IPS-20b (cell line): ENCODE data around the gene TRAM2.

Source experiments
- H3K27ac ChIP-seq: one replicate; pipeline ENCODE4 v1.5.1; 2013; ENCODE audit warnings: low read length
- H3K27me3 ChIP-seq: 2 replicates; pipeline ENCODE4 v1.6.1; 2013; ENCODE audit warnings: mild to moderate bottlenecking, low read length, inconsistent platforms; ENCODE audit not compliant: insufficient read depth
- H3K36me3 ChIP-seq: 2 replicates; pipeline ENCODE4 v1.6.1; 2013; ENCODE audit warnings: low read depth, mild to moderate bottlenecking, inconsistent platforms, low read length, moderate library complexity; ENCODE audit not compliant: insufficient read depth
- H3K4me1 ChIP-seq: 2 replicates; pipeline ENCODE4 v1.6.1; 2013; ENCODE audit warnings: mild to moderate bottlenecking, control low read depth, inconsistent platforms, low read length, moderate library complexity; ENCODE audit not compliant: insufficient read depth
- H3K4me3 ChIP-seq: 2 replicates; pipeline ENCODE4 v1.5.1; 2013; ENCODE audit warnings: mild to moderate bottlenecking, low read length, inconsistent platforms
- H3K9ac ChIP-seq: 2 replicates; pipeline ENCODE4 v1.6.1; 2013; ENCODE audit warnings: low read depth, mild to moderate bottlenecking, inconsistent platforms, low read length, moderate library complexity
- H3K9me3 ChIP-seq: 2 replicates; pipeline ENCODE4 v1.6.1; 2013; ENCODE audit warnings: mild to moderate bottlenecking, low read depth, low read length, inconsistent platforms; ENCODE audit not compliant: insufficient read depth

TRAM2 gene

GRCh38 chr6:52560462-52560861 lies 16.4 kb downstream of the TRAM2 start:
- Histone ChIP-seq H3K27me3 (no peaks in the 10 kb centered on the region), H3K36me3 (no peaks in the 10 kb centered on the region), H3K27ac (no peak overlapping the region), H3K9me3 (no peaks in the 10 kb centered on the region), H3K9ac (no peak overlapping the region), H3K4me3 (no peak overlapping the region), H3K4me1 (peaks cover 9% of the 10 kb centered on the region; the same call in 1 of the 2 replicates)

GRCh38 chr6:52558266-52559000 lies 18.4 kb downstream of the TRAM2 start:
- Histone ChIP-seq H3K9ac (no peak overlapping the region), H3K36me3 (no peaks in the 10 kb centered on the region), H3K4me3 (no peak overlapping the region), H3K4me1 (peaks cover 9% of the 10 kb centered on the region; the same call in 1 of the 2 replicates), H3K9me3 (no peaks in the 10 kb centered on the region), H3K27me3 (no peaks in the 10 kb centered on the region), H3K27ac (no peak overlapping the region)

- Histone ChIP-seq H3K36me3 (no peaks in the 10 kb centered on the region), H3K4me1 (peaks cover 13% of the 10 kb centered on the region; the same call in 1 of the 2 replicates), H3K9ac (0 out of 2 replicates have a peak overlapping the region, but pooled peaks have one; percentile 36), H3K27me3 (no peaks in the 10 kb centered on the region), H3K4me3 (no peak overlapping the region), H3K27ac (peak overlapping the region; percentile 30), H3K9me3 (no peaks in the 10 kb centered on the region)
Measured at GRCh38 chr6:52557389-52558265, 19.2 kb downstream of the TRAM2 start.

GRCh38 chr6:52555518-52556233 lies 21.2 kb downstream of the TRAM2 start:
- Histone ChIP-seq H3K4me1 (peaks cover 31% of the 10 kb centered on the region; the same call in 1 of the 2 replicates), H3K36me3 (no peaks in the 10 kb centered on the region), H3K27me3 (no peaks in the 10 kb centered on the region), H3K9me3 (no peaks in the 10 kb centered on the region), H3K27ac (no peak overlapping the region), H3K4me3 (no peak overlapping the region), H3K9ac (no peak overlapping the region)

- H3K9ac ChIP-seq: no peak overlapping the region
- H3K9me3 ChIP-seq: no peaks in the 10 kb centered on the region
- H3K4me3 ChIP-seq: no peak overlapping the region
- H3K27ac ChIP-seq: no peak overlapping the region
- no peaks in the 10 kb centered on the region for H3K27me3 ChIP-seq
- H3K36me3 ChIP-seq: no peaks in the 10 kb centered on the region
- H3K4me1 ChIP-seq: peaks cover 31% of the 10 kb centered on the region; the same call in 1 of the 2 replicates
Measured at GRCh38 chr6:52554684-52555280, 22.1 kb downstream of the TRAM2 start.

GRCh38 chr6:52553719-52554118 lies 23.1 kb downstream of the TRAM2 start:
- H3K9ac ChIP-seq: no peak overlapping the region
- peaks cover 31% of the 10 kb centered on the region; the same call in 1 of the 2 replicates for H3K4me1 ChIP-seq
- no peaks in the 10 kb centered on the region for H3K9me3 ChIP-seq
- no peaks in the 10 kb centered on the region for H3K36me3 ChIP-seq
- no peak overlapping the region for H3K4me3 ChIP-seq
- H3K27me3 ChIP-seq: no peaks in the 10 kb centered on the region
- H3K27ac ChIP-seq: no peak overlapping the region

- Histone ChIP-seq H3K9ac (no peak overlapping the region), H3K4me3 (no peak overlapping the region), H3K4me1 (peaks cover 31% of the 10 kb centered on the region; the same call in 1 of the 2 replicates), H3K36me3 (no peaks in the 10 kb centered on the region), H3K9me3 (no peaks in the 10 kb centered on the region), H3K27ac (no peak overlapping the region), H3K27me3 (no peaks in the 10 kb centered on the region)
Measured at GRCh38 chr6:52553158-52553557, 23.7 kb downstream of the TRAM2 start.

- H3K4me3 ChIP-seq: peak overlapping the region; percentile 50
- peaks cover 23% of the 10 kb centered on the region; the same call in 1 of the 2 replicates for H3K4me1 ChIP-seq
- no peaks in the 10 kb centered on the region for H3K27me3 ChIP-seq
- H3K27ac ChIP-seq: no peak overlapping the region
- peak overlapping the region; percentile 43; the same call in 1 of the 2 replicates for H3K9ac ChIP-seq
- H3K36me3 ChIP-seq: no peaks in the 10 kb centered on the region
- no peaks in the 10 kb centered on the region for H3K9me3 ChIP-seq
Measured at GRCh38 chr6:52552278-52552643, 24.6 kb downstream of the TRAM2 start.

GRCh38 chr6:52551483-52552277 lies 25.2 kb downstream of the TRAM2 start:
- Histone ChIP-seq H3K27ac (no peak overlapping the region), H3K36me3 (no peaks in the 10 kb centered on the region), H3K4me3 (peak overlapping the region; percentile 50), H3K4me1 (peaks cover 21% of the 10 kb centered on the region; the same call in 1 of the 2 replicates), H3K9me3 (no peaks in the 10 kb centered on the region), H3K9ac (peak overlapping the region; percentile 43; the same call in 1 of the 2 replicates), H3K27me3 (no peaks in the 10 kb centered on the region)

- no peak overlapping the region for H3K4me3 ChIP-seq
- H3K9ac ChIP-seq: peak overlapping the region; percentile 3; the same call in 1 of the 2 replicates
- H3K36me3 ChIP-seq: no peaks in the 10 kb centered on the region
- peaks cover 24% of the 10 kb centered on the region for H3K4me1 ChIP-seq
- no peaks in the 10 kb centered on the region for H3K27me3 ChIP-seq
- H3K9me3 ChIP-seq: no peaks in the 10 kb centered on the region
- H3K27ac ChIP-seq: no peak overlapping the region
Measured at GRCh38 chr6:52550870-52551269, 26.0 kb downstream of the TRAM2 start.
